ENCODE results near the gene SLC12A4. TPM values are rescaled to one million over a fixed set of nuclear protein-coding genes. Genes with fewer than 3 reads are reported as not detected.

Gene SLC12A4
- total RNA-seq, 2 experiments from 2014 or later: 15.1 to 17.7 TPM

DNA sequence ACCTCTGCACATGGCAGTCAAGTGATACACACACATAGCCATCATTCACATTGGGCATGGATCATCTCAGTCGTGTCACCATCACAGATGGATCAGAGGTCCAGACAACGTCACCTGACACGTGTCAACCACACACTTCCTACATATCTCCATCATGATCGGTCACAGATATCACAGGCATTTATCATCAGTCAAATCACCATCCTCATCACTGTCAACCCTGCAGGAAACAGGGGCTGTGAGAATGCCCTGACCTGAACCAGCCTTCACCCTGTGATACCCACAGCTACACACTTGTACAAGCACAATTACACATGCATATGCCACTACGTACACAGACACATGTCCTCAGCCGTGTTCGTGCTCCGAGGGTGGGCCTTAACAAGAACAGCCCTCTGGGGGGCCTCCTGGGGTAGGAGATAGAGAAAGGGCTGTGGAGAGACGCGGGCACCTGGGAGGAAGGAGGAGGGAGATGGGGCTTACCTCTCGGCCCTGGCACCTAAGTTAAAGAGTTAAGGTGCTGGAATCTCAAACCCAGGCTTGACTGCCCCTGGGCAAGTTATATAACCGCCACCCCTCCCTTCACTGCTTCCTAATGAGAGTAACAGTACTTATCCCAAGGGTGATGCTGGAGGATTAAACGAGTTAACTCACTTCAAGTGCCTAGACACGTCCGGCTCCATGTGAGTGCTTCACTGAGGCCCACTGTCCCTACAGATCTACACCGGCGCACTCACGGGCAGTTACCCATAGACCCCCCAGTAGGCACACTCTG, 1.1 kb downstream of the SLC12A4 start:
- ATAC-seq (ENCODE audit: poor library complexity): no peak
- H3K4me3 Mint-ChIP-seq: peak overlapping the region; percentile 98
- intact Hi-C loops (cut with DNase I, micrococcal nuclease): no loop called here

DNA sequence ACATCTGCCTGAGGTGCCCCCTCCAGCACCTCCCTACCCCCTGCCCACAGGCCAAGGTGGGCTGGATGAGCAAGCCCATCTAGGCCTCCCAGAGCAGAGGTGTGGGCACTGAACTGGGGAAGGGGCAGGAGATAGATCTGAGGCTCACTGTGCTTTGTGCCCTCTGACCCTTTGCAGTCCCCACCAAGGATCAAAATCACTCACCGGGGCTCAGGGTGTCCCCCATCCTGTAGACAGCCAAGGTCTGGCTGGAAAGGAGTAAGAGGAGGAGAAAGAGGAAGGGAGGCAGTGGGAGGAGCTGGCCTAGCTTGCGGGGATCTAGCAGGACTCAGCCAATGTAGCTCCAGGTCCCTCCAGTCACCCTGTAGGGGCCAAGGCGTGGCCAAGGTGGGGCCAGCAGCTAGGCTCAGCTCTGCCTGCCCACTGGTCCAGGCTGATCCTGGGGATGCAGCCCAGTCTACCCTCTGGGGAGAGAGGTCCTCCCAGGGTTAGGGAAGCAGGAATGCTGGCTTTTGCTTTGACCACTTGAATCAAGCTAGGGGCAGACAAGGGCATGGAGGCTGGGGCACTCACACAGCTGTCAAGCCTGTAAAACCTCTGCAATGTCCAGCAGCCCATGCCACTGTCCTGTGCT, 1.8 kb downstream of the SLC12A4 start:
- ChIA-PET POLR2A (interaction anchor here (1.6 to 4.9 kb wide), 2 partner anchors 30 to 32 kb away, joined by 4 to 36 read pairs; partner anchors contain the start of genes DPEP2 and PSMB10), CTCF (no interaction called here)
- Histone ChIP-seq H3K27me3 (ENCODE audit: control insufficient read depth in 1 of 2, insufficient read depth in 2 of 2, low read length in 2 of 2) (no peaks in the 10 kb centered on the region), H3K36me3 (ENCODE audit: insufficient read depth, low read length) (peaks cover 2% of the 10 kb centered on the region), H3K27ac (ENCODE audit: low read depth in 1 of 2, low read length in 2 of 2) (no peak overlapping the region), H3K4me3 (ENCODE audit: low read length) (peak overlapping the region; percentile 66), H3K4me1 (ENCODE audit: insufficient read depth, low read length) (peaks cover 25% of the 10 kb centered on the region), H3K9me3 (ENCODE audit: control insufficient read depth in 1 of 2, insufficient read depth in 1 of 2, low read length in 2 of 2) (no peaks in the 10 kb centered on the region)
- peaks cover 24% of the 10 kb centered on the region for H3K4me1 Mint-ChIP-seq (ENCODE audit: low read depth)
- no peak for ATAC-seq (ENCODE audit: poor library complexity)
- DNase-seq: no peak
- peaks cover 10% of the 10 kb centered on the region for H3K36me3 Mint-ChIP-seq (ENCODE audit: low read depth)
- no peaks in the 10 kb centered on the region for H3K27me3 Mint-ChIP-seq
- TF ChIP-seq, protein P1, sequence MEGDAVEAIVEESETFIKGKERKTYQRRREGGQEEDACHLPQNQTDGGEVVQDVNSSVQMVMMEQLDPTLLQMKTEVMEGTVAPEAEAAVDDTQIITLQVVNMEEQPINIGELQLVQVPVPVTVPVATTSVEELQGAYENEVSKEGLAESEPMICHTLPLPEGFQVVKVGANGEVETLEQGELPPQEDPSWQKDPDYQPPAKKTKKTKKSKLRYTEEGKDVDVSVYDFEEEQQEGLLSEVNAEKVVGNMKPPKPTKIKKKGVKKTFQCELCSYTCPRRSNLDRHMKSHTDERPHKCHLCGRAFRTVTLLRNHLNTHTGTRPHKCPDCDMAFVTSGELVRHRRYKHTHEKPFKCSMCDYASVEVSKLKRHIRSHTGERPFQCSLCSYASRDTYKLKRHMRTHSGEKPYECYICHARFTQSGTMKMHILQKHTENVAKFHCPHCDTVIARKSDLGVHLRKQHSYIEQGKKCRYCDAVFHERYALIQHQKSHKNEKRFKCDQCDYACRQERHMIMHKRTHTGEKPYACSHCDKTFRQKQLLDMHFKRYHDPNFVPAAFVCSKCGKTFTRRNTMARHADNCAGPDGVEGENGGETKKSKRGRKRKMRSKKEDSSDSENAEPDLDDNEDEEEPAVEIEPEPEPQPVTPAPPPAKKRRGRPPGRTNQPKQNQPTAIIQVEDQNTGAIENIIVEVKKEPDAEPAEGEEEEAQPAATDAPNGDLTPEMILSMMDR (IDR thresholded peaks at IDR 0.05): no peak
- H3K27ac Mint-ChIP-seq: peak overlapping the region; percentile 83
- peak overlapping the region; percentile 98 for H3K4me3 Mint-ChIP-seq
- intact Hi-C loops (cut with DNase I, micrococcal nuclease): no loop called here
- no peaks in the 10 kb centered on the region for H3K9me3 Mint-ChIP-seq

More for the DNA sequence above, 1.1 kb downstream of the SLC12A4 start:
- H3K9me3 Mint-ChIP-seq: no peaks in the 10 kb centered on the region
- Histone ChIP-seq H3K27me3 (ENCODE audit: control insufficient read depth in 1 of 2, insufficient read depth in 2 of 2, low read length in 2 of 2) (no peaks in the 10 kb centered on the region), H3K36me3 (ENCODE audit: insufficient read depth, low read length) (peaks cover 2% of the 10 kb centered on the region), H3K9me3 (ENCODE audit: control insufficient read depth in 1 of 2, insufficient read depth in 1 of 2, low read length in 2 of 2) (no peaks in the 10 kb centered on the region), H3K27ac (ENCODE audit: low read depth in 1 of 2, low read length in 2 of 2) (no peak overlapping the region), H3K4me1 (ENCODE audit: insufficient read depth, low read length) (peaks cover 25% of the 10 kb centered on the region), H3K4me3 (ENCODE audit: low read length) (peak overlapping the region; percentile 66)
- H3K27me3 Mint-ChIP-seq: no peaks in the 10 kb centered on the region
- H3K27ac Mint-ChIP-seq: peak overlapping the region; percentile 83
- H3K36me3 Mint-ChIP-seq (ENCODE audit: low read depth): peaks cover 10% of the 10 kb centered on the region
- TF ChIP-seq, protein P1 (IDR thresholded peaks at IDR 0.05): no peak
- CTCF ChIA-PET: interaction anchor here (0.8 to 1.3 kb wide), 2 partner anchors 25 to 56 kb away, joined by 3 to 4 read pairs; partner anchors contain the start of genes DDX28 and DUS2
- peak in 5 of 14 experiments; percentile 10 to 59 (median 31) for DNase-seq
- POLR2A ChIA-PET: interaction anchor here (0.8 to 4.9 kb wide), 3 partner anchors 31 to 94 kb away, joined by 3 to 36 read pairs (median 3); partner anchors contain the start of genes EDC4 and PSMB10
- peaks cover 24% of the 10 kb centered on the region for H3K4me1 Mint-ChIP-seq (ENCODE audit: low read depth)

DNA sequence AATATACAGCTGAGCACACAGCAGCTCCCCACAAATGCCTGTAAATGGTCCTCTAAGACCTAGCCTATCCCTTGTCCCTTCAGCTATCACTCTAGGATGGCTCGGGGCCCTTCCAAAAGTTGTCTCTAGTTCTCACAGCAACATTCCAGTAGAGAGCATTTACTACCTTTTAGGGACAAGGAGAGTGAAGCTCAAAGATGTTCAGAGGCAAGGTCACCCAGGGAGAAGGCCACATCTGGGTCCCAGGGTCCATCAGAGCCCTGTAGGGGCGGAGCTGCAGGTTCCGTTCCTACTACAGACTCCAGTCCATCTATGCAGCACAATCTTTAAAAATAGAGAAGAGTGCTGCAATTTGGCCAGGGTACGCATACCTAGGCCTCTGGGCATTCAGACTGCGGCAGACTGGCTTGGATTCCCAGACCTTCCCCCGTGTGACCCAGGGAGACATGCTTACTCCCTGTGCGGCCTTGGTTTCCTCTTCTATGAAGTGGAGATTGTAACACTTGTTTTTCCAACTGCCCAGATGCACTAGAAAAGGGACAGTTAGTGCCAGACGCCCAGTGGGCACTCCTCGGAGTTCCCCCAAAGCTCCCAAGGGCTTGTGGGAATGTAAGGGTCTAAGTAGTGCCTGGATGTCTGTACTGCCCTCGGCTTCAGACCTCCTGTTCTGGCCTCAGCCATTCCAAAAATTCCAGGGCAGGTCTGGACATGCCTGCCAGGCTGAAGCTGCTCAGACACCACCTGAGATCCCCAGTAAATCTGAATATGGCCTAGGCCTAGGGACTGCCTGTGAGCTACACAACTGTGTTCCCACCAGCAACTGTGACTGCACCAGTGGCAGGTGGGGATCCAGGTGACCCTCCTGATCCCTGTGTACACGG, 2.5 kb downstream of the SLC12A4 start:
- H3K36me3 Mint-ChIP-seq (ENCODE audit: low read depth): peaks cover 15% of the 10 kb centered on the region

More for the DNA sequence above, 2.5 kb downstream of the SLC12A4 start:
- ChIA-PET CTCF (no interaction called here), POLR2A (interaction anchor here (0.7 to 4.9 kb wide), 5 partner anchors 18 to 33 kb away, joined by 3 to 36 read pairs (median 4); partner anchors contain the start of genes DPEP2 and PSMB10)
- no peaks in the 10 kb centered on the region for H3K9me3 Mint-ChIP-seq
- Histone ChIP-seq H3K27me3 (ENCODE audit: control insufficient read depth in 1 of 2, insufficient read depth in 2 of 2, low read length in 2 of 2) (no peaks in the 10 kb centered on the region), H3K27ac (ENCODE audit: low read depth in 1 of 2, low read length in 2 of 2) (no peak overlapping the region), H3K4me1 (ENCODE audit: insufficient read depth, low read length) (peaks cover 25% of the 10 kb centered on the region), H3K36me3 (ENCODE audit: insufficient read depth, low read length) (peaks cover 2% of the 10 kb centered on the region), H3K9me3 (ENCODE audit: control insufficient read depth in 1 of 2, insufficient read depth in 1 of 2, low read length in 2 of 2) (no peaks in the 10 kb centered on the region), H3K4me3 (ENCODE audit: low read length) (no peak overlapping the region)
- H3K4me3 Mint-ChIP-seq: peak overlapping the region; percentile 98
- H3K27me3 Mint-ChIP-seq: no peaks in the 10 kb centered on the region
- no peak overlapping the region for H3K27ac Mint-ChIP-seq
- H3K4me1 Mint-ChIP-seq (ENCODE audit: low read depth): peaks cover 24% of the 10 kb centered on the region
- TF ChIP-seq, protein P1 (IDR thresholded peaks at IDR 0.05): no peak
- ATAC-seq (ENCODE audit: poor library complexity): no peak
- DNase-seq: no peak
- intact Hi-C loops (cut with DNase I, micrococcal nuclease): no loop called here
